Stimulated activated CD8-positive, alpha-beta memory T cell treated with anti-CD3 and anti-CD28 coated beads, Interleukin-4, amount 100 ng/mL, for 4 hours (primary cell): ENCODE data around the gene GRK3.
"Not testable (repeated sequence)": the region's sequence is repeated elsewhere in the genome, so short reads cannot be mapped to it uniquely, and the experiment has no call there.

Experiments used
- DNase-seq, 2 donors: peaks; one replicate each; pipeline ENCODE4 v3.0.0-alpha.2; 2020; ENCODE audit warnings: low read depth in 2 of 2, low spot score in 1 of 2

The GRK3 gene

GRCh38 chr22:25624476-25624875, 60.0 kb downstream of the GRK3 start:
- DNase-seq: no peak

DNA sequence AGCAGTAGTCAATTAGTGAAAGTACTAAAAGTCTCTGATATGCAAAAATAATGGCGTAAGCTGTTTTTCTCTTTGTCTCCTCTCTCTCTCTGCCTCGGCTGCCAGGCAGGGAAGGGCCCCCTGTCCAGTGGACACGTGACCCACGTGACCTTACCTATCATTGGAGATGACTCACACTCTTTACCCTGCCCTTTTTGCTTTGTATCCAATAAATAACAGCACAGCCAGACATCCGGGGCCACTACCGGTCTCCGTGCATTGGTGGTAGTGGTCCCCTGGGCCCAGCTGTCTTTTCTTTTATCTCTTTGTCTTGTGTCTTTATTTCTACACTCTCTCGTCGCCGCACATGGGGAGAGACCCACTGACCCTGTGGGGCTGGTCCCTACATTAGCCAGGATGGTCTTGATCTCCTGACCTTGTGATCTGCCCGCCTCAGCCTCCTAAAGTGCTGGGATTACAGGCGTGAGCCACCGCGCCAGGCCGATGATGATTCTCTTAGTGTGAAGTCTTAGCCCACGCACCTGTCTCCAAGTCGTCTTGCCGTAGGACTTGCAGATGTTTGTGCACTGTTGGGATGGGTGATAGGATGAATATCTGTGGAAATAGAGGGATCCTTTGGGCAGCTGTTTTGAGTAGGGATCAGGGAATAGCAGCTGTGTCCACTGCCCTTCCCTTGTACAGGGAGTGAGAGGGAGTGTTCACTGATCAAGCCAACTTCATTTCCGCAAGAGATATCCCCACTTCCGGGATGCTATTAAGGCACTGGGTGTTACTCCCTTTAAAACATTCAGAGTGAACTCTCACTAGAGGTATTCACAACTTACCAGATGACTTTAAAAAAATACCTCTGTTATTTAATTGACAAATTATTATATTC, 61.5 kb downstream of the GRK3 start:
- DNase-seq: not testable (repeated sequence)

DNA sequence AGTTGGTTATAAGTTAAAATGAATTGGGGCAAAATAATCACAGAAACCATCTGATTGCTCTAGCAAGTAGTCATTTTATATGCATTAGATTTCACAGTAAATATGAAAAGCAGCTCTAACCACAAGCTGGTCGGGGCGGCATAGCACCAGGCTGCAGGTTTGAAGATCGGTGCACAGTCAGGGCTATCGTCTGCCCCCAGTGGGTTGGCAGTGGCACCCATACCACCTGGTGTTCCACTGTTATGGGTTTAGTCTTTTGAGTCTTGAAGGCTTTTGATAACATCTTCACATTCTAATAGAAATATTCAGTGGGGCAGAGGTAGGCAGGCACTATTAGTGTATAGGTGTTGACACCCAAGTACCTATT, 62.1 kb downstream of the GRK3 start:
- DNase-seq: no peak

- no peak for DNase-seq
These were observed 62.9 kb downstream of the GRK3 start for GRCh38 chr22:25627271-25627852.

GRCh38 chr22:25628494-25628893, 64.0 kb downstream of the GRK3 start:
- DNase-seq: no peak

GRCh38 chr22:25629613-25630012, 65.1 kb downstream of the GRK3 start:
- DNase-seq: no peak

DNA sequence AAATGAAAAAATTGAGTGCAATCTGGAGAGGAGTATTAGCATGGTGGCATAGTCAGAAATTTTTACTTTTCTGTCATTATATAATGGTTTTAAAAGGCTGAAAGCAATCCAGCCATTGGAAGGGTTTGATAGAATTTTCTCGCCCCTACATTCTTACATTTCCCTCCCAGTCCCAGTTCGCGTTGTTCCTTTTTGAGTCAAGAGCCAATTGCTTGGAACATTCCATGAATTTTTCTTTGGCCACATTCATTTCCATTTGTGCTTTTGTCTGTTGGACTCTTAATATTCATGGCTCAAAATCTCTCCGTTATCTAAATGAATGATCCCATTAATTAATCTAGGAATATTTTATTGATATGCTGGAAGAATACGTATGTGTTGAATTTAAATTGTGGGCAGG, 66.0 kb downstream of the GRK3 start:
- DNase-seq: no peak

GRCh38 chr22:25636323-25636722, 71.8 kb downstream of the GRK3 start:
- no peak for DNase-seq

GRCh38 chr22:25637032-25637431, 72.6 kb downstream of the GRK3 start:
- no peak for DNase-seq

GRCh38 chr22:25637672-25638071, 73.2 kb downstream of the GRK3 start:
- no peak for DNase-seq

GRCh38 chr22:25638638-25639037, 74.2 kb downstream of the GRK3 start:
- DNase-seq: no peak

GRCh38 chr22:25641650-25642049, 77.2 kb downstream of the GRK3 start:
- DNase-seq: no peak

DNA sequence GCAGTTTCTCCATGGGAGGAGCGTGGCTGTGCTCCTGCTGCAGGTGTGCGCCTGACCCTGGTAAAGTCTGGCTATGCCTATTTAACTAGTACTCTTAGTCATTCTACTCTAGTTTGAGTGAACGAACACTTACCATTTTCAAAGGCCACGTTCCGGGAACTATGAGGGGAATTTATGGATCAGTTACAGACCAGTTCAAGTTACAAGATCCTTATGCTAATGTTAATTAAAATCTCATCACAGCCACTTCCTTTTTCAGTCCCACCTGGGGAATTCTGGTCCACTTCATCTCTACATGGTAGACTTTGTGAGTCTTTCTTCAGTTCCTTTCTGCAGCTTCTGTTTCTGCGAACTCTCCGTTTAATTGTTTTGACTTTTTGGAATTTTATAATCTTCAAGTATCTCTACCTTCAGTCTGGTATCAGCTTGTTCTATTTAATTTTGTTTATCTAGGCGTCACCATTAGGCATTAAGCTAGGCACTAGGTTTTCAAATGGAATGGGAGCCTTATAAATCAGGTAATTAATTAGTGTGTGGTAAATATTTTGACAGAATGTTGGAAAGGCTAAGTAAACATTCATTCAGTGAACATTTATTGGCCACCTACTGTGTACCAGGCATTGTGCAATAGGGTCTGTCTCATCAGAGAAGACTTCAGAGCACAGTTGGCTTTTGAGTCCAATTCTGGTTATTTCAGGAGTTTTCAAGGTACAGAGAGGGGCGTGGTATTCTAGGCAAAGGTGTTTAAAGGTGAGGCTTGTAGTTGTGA, 78.9 kb downstream of the GRK3 start:
- no peak for DNase-seq

DNA sequence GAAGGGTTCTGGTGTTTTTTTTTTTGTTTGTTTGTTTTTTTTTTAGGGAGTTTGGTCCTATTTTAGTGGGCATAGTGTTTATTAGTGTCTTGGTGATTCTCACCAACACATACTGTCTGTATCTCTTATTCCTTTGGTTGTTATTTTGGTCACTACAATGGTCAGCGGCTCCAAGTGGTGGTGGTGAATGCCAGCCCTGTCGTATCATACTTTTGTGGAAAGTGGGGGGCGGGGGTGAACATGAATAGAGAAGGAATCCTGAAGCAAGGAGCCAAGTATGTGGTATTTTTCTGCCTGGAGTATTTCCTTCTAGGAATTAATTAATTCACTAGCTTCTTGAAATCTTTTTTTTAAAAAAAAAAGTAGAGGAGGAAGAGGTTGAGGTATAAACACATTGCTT, 79.6 kb downstream of the GRK3 start:
- no peak for DNase-seq

DNA sequence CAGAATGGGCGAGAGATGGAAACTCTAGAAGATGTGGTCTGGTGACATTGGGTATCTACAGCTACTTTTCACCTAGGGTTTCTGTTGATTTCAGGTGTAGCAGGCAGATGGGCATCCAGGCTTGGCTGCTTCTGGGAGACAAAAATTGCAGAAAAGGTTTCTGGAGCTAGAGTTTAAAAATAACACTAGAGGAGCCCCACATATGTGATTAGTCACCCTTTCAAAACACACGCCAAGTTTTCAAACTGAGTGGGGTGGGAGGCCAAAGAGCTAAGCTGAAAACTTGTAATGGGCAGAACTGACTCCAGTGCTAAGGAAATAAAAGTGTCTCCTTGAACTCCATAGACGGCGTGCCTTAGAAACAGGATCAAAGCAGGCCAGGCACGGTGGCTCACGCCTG, 80.8 kb downstream of the GRK3 start:
- DNase-seq: no peak

GRCh38 chr22:25645964-25646363, 81.5 kb downstream of the GRK3 start:
- no peak for DNase-seq

GRCh38 chr22:25650833-25651232, 86.4 kb downstream of the GRK3 start:
- no peak for DNase-seq

GRCh38 chr22:25651332-25652085, 87.0 kb downstream of the GRK3 start:
- no peak for DNase-seq

GRCh38 chr22:25654676-25655075, 90.2 kb downstream of the GRK3 start:
- DNase-seq: no peak

- DNase-seq: no peak
These were observed 91.0 kb downstream of the GRK3 start for GRCh38 chr22:25655371-25655935.

DNA sequence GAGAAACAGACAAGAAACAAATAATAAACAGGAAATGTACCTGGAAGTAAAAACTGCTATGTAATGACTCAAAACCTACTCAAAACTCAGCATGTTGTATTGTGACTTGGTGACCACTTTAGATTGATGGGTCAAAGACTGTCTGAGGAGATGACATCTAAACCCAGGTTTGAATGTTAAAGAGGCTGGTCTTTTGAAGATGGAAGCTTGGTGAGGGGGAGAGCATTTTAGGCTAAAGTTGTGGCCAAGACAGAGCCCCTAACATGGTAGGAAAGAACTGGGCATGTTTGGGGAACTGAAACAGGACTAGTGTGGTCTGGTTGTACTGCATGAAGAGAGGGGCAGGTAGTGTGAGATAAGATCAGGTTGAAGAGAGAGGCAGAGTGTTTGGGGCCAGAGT, 92.2 kb downstream of the GRK3 start:
- no peak for DNase-seq
